Measurements from ENCODE around the gene DMRT2.

The DMRT2 gene

DNA sequence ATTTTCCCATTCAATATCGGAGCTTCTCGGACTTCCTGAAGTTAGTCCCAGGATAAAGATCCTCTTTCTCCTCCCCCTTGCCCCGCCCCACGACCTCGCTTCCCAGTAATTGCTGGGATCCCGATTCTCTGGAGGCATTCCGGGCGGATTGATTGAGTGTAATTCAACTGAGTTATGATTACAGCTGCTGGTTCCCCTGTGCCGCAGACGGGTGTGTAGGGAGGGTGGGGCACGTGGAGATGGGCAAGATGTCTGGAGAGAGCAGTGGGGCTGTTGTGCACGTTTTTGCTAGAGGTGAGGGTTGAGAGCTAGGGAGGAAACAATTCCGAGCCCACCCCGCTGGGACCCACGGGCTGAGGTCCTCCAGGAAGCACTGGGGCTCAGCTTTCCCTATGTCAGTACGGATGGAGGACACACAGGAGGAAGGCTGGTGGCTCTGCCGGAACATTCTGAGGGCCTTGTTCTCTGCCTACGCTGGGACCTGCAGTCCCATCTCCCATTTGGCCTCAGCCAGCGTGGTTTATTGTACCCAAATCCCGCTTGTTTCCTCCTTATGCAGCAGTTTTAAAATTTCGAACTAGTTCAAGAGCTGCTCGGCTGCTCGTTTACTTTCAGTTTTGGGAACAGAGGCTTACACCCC lies 2.4 kb upstream of the DMRT2 start:
- no peak for DNase-seq (ENCODE audit: low spot score)

DNA sequence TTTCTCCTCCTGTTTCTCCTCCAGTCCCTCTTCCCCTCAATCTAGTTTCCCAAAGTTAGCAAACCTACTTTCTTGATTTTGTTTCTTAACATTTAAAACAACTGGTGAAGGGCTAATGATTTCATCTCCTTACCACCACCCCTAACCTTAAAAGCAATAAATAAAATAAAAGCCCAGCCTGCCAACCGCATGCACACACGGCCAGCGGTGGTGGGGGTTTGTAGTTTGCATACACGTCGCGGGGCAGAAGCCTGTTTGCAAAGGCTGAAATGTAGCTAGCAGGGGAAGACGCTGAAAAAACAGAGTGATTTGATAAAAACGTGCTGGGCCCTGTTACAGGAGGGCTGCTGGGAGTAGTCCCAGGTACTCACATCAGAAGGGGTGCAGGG lies 1.9 kb upstream of the DMRT2 start:
- DNase-seq (ENCODE audit: low spot score): no peak

DNA sequence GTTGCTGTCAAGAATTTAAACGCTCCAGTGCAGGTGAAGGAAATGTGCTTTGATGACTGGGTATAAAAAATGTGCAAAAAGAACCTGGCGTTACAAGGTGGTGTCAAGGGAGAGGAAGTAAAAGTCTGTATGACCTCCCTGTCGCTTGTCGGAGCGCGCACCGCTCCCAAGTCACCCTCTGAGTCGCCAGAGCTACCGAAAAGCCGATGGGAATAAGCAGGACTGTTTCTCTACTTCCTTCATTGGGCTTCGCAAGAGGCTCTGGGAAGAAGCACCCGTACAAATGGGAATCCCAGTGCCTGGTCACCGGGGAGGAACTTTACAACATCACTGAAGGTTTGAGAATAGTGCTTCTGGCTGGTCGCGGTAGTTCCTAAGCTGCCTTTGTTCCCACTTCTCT lies 1.3 kb upstream of the DMRT2 start:
- DNase-seq (ENCODE audit: low spot score): no peak

DNA sequence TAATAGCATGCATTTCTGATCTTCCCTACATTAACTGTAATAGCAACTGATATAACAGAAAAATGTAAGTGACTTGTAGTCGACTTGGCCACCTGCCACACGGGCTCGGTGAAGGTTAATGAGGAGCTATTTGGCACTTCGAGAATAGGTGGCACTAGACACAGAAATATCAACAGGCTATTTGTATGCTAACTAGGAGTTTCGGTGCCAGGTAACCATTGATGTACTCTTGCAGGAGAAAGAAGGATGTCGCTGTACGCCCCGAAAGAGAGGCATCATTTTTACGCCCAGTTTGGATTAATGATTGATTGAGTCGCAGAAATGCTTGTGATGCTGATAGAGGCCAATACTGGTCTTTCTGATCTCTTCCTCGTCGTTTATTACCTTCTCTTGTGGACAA lies 516 bp upstream of the DMRT2 start:
- no peak for DNase-seq (ENCODE audit: low spot score)

DNA sequence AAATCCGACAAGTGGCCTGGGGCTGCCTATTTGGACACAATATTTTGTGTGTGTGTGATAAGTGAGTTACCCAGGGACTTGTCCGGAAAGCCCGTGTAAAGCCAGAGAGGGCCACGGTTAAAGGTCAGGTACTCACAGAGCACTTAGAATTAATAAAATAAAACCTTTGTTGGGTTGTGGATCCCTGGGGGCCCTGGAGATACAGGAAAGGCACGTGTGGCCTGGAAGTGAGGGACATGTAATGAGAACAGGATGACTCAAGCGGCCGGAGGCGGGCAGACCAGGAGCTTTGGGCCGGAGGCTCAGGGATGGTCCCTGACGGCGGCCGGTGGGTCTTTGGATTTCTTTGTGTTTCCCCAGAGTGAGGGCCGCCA lies 1.0 kb downstream of the DMRT2 start:
- DNase-seq (ENCODE audit: low spot score): no peak

DNA sequence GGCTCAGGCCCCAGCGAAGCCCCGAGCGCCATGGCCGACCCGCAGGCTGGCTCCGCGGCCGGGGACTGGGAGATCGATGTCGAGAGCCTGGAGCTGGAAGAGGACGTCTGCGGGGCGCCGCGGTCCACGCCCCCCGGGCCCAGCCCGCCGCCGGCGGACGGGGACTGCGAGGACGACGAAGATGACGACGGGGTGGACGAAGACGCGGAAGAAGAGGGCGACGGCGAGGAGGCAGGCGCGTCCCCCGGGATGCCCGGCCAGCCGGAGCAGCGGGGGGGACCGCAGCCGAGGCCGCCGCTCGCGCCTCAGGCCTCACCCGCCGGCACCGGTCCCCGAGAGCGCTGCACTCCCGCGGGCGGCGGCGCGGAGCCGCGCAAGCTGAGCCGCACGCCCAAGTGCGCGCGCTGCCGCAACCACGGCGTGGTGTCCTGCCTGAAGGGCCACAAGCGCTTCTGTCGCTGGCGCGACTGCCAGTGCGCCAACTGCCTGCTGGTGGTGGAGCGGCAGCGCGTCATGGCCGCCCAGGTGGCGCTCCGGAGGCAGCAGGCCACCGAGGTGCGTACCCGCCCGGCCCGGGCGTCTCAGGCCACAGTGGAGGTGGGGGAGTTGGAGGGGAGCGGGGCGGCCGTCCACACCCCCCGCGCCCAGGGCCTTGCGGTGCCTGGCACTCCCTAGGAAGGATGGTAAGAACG lies 1.6 kb downstream of the DMRT2 start:
- DNase-seq (ENCODE audit: low spot score): no peak

DNA sequence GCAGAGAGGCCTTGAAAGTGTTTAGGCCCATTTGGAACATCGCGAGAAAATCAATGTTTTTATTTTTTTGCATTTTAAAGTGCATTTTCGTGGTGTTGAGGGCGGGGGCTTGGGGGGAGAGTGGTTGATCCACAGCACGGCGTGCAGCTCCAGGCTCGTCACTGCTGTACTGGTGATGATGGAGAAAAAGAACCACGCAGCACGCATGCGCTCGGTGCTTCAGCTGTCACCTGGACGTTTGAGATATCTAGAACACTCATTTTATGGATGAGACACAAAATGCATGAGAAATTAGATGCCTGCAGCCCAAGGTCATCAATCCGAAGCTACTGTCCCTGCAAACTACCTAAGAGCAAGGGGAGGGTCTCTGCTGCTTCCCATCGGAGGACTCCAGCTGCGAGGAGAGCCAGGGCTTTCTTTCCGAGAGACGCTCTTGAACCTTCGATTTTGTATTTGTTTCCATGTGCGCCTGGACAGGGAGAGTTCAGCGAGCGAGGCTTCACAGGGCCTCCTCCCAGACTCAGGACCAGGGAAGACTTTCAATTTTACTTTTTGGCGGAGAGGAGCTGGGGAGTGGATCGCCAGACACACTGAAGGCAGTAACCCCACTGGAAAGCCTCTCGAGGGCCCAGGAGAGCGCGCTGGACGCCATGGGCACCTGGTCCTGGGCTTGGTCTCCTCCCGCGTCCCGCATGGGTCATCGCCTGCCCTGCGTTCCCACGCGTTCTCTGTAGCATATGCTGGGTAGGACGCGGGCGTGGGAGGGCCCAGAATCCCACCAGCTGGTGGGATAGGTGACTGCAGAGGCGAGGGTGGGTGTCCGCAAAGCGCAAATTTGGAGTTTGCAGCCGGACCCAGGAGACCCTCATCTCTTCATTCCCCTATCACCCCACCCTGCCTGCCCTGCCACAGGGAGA lies 2.5 kb downstream of the DMRT2 start:
- DNase-seq (ENCODE audit: low spot score): no peak

DNA sequence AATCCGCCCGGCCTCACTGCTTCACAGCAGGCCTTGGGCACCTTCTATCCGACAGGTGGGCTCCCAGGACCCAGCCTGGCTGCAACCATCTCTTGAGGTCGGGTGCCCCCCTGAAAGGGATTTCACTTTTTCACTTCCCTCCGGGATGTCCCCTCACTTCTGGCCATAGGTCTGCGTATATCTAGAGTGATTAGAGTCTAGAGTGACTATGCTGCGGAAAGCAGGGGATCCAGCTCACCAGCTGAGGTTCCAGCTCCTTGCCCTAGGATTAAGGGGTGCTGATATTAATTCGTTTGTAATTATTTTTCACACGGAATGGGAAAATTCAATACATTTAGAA lies 3.1 kb downstream of the DMRT2 start:
- DNase-seq (ENCODE audit: low spot score): no peak

DNA sequence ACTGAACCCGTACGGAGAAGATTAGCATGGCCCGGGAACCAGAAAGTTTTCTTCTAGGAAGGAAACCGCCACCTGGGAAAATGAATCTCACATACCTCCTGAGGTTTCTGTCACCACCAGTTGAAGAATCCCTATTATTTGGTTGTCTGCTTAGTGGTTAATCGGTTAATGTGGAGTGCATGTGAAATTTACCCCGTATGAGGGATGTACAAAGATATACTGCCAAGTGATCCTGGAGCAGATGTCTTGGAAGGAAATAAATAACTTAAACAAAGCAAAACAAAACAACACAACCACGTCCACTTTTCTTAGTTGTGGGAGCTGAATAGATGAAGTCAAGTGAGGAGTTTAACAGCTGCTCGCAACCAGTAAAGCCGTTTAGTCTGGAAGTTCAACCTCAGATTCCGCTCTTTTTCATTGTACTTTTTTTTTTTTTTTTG lies 3.8 kb downstream of the DMRT2 start:
- DNase-seq (ENCODE audit: low spot score): no peak

DNA sequence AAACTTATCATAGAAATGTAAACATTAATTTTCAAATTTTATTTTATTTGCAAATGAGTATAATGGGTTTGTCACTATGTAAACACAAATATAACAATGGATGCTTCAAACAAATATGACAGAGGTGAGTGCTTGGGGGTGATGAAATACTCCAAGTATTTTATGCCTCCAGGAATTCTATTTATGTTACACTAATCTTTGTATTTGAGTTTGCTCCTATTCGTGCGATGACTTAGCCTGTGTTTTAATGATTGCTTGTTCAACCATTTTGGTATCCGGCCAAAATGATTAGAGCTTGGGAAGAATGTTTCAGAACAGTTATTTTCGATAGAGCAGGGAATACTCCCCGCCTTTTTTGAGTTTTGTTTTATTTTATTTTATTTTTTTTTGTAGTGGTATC lies 5.0 kb downstream of the DMRT2 start:
- DNase-seq (ENCODE audit: low spot score): no peak

DNA sequence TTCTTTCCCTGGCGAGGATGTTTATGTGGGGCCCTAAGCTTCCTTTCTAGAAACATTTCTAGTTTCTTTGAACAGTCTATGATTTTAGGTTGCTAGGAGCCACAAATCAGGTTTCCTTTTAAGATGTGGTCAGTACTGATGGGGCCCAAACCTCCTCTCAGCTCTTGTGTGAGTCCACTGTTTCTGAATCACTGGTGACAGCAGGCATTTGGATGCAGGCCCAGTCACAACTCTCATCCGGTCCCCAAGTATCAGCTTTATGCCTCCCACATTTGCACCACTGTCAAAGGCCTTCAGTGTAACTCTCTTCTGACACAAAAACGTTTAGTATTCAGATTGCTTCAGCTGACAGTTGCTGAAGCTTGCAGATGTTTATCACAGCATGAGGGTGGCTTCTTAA lies 7.8 kb downstream of the DMRT2 start:
- peak; percentile 92 for DNase-seq (ENCODE audit: low spot score)

DNA sequence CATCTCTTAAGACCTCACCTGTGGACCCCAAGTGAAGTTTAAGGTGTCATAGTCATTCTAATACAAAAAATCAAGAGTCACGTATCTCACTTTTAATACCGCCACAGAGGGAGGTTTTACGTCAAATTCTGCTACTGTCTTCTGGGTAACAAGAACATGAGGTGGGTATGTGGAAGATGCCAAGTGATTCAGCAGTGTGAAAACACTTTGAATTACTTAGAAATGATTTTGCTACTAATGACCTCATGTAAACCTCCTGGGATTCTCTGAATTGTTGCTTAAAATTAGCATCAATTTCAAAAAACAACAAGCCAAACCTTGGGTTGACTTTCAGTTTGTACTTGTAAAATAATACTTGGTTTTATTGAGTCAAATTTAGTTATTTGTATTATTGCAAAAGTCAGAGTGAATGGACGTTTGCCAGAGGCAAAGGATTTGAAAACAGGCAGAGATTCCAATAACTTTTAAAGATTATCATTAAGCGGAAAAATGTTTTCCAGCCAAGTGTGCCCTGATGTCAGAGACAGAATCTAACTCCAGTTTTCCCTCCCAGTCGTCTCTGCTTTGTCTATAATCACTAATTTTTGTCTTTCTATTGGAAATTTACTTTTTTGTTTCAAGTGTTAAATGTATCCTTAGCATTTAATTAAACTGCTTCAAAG lies 8.8 kb downstream of the DMRT2 start:
- DNase-seq (ENCODE audit: low spot score): no peak

DNA sequence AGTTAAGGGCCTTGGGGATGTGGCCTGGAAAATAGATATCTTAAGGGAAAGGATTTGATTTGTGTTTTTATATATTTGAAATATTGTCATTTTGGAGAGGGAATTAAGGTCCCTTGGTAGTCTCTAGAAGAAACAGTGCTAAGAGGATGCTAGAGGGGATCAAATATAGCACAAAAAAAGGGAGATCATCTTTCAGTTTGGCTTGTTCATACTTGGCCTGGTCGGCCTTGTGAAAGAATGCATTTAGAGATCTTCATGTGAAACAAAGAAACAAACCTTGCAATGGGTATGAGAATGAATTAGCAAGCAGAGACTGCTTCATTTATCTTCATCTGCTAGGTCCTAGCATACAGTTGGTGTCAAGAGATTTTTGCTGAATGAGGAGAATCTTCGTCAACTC lies 15.0 kb downstream of the DMRT2 start:
- DNase-seq (ENCODE audit: low spot score): no peak

DNA sequence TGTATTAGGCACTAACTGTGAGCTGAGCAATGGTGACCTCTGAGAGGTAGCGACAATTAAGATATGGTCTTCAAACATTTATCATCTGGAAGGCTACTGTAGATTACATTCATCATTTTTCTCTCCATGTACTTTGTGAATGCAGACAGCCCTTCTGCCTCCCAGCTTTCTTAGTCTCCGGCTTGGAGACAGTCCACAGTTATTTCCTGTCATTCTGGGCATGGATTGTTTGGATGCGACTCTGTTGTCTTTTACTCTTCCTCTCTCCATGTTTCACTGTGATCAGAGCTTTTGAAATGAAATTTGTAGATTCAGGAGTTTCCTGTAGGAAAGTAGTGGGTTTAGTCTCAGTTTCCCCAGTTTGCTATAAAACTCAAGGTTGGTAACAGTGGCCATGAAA lies 20.5 kb downstream of the DMRT2 start:
- DNase-seq (ENCODE audit: low spot score): no peak

DNA sequence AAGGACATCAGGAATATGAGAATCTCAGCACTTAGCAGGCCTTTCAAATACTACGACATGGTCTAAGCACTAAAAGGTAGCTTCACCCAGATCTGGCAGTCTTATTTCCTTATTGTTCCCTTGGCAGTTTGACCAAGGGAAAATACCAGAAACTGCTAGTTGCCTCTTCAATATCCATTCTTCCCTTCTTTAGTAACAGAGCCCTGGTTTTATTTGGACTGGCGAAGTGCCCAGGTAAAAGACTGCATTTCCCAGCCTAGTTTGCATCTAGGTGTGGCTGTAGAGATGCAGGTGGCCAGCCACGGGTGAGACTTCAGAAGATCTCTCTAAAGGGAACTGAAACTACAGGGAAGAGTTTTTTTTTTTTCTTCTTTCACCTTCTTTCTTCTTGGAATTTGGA lies 21.6 kb downstream of the DMRT2 start:
- DNase-seq (ENCODE audit: low spot score): no peak

DNA sequence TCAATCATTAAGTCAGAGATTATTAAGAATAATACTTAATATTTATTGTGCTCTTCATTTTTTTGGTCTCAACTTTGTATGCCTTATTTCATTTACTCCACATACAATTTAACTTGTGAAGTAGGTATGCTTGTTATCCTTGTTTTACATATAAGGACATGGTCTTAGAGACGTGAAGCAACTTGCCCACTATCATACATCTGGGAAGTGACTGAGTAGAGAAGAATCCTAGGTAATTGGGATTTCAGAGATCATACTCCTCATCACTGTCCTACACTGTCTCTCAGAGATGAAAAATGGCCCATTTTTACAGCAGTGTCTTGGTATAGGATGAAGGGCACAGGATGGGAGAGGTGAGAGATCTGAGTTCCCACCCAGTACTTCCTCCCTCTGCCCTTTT lies 23.3 kb downstream of the DMRT2 start:
- no peak for DNase-seq (ENCODE audit: low spot score)

DNA sequence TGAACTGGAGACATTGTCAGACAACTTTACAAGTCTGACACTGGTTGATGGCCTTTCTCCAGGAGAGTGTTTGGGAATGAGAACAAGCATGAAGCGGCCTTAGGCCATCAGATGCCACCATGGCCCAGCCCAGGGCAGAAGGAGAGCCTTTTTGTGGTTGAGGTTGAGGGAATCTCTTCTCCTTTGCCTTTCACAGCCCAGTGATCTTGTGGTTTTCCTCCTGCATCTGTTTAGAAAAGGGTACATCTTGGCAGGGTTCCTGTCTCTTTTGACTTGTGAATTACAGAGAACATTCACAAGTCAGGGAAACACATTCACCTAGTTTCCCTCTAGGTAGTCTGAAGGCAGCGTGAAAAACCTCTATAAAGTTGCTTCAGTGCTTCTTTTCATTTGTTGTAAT lies 27.5 kb downstream of the DMRT2 start:
- DNase-seq (ENCODE audit: low spot score): no peak

DNA sequence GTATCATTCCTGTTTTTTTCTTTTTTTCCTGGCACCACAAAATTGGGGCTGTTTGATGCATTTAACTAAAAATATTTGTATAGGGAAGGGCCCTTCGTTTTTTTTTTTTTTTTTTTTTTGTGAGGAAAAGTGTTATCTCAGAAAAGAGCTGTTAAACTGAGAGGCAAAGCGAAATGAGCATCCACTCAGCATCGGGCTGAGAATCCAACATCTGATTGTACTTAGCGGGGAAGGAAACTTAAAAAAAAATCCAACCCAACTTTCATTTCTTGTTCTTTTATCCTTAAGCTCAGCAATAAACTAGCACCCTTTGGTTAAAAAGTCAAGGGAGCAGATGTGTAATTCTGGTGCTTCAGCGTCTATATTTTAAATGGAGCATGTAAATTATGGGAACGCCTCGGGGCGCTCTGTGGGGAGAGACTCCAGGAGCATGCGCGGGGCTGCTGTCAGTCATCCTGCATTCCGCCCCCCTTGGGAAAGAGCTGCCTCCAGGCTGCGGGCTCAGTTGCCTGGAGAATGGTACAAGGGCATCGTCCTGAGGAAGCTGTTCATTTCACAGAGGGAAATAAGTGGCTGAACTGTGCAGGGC lies 33.3 kb downstream of the DMRT2 start:
- DNase-seq (ENCODE audit: low spot score): peak; percentile 85

DNA sequence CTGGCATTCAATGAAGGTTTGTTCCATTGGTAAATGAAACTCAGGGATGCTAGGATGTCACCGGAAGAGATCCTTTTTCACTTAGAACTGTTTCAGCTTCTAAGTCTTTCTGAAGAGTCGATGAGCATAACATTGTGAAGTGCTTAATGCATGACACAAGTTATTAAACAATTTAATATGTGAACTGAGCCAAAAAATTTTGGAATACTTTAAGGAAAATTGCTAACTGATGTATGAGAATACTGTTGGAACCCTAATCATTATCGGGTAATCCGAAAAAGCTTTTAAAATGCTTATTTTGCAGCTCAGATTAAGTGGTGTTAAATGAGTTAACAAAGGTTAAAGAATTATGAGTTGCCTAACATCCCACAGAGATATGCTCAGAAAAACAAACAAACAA lies 34.9 kb downstream of the DMRT2 start:
- DNase-seq (ENCODE audit: low spot score): no peak

DNA sequence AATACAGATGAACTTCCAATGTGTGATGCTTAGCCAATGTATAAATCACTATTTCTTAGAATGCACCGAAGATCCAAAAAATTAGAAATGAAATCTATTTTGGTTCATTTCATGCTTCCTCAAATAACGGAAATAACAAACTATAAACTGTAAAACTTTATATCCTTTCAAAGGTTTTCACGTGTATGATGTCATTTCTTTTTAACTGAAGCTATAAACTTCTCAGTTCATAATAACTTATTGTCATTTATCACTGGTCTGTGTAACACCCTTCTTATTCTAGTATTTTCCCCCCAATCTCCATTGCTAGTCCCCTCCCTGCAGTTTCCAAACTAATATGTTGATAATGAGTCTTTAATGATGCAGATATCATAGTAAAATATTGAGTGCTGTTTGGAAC lies 36.4 kb downstream of the DMRT2 start:
- DNase-seq (ENCODE audit: low spot score): no peak

DNA sequence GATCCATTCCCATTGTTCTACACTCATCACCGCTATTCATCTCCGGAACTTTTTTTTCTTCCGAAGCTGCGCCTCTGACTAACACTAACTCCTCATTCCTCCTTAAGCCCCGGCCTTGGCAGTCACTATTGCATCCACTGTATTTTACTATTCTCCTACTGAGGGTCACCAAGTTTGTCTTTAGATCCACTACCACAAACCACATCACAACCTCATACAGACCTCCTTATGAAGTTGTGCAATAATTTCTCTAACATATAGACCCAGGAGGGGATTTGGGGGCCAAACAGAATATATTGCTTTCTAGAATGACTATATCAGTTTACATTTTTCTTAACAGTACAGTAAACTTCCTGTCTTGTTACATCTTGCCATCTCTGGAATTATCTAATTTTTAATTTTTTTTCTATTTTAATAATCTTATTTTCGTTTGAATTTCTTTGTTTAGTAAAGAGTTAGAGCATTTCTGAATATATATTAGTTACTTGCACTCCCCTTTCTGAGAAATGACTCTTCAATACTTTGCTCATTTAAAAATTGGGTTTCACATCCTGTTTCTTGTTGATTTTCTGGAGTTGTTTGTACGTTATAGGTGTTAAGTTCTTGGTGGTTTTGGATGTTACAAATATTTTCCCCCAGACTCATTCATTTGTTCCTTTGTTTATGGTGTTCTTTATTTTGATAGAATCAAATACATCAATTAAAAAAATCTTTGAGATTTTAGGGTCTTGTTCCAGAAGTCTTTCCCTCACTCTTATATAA lies 37.1 kb downstream of the DMRT2 start:
- DNase-seq (ENCODE audit: low spot score): no peak

DNA sequence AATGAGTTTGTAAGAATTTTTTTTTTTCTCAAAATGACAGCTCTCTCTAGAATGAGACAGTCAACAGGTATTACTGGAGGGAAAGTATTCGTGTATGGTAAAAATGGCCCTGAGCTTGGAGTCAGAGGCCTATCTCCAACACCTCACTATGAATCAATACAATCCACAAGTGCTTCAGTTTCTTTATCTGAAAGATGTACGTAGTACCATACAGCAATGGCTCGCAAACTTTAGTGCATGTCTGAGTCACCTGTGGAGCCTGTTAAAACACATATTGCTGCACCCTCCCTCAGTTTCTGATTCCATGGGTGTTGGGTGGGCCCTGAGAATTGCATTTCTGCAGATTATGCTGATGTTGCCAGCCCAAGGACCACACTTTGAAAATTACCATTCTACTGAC lies 44.6 kb downstream of the DMRT2 start:
- no peak for DNase-seq (ENCODE audit: low spot score)
